SW480 (cell line): Measurements from ENCODE around the gene MAN2B1.

ENCODE experiments used
- DNase-seq: peaks from one replicate; pipeline ENCODE4 v3.0.0-alpha.2; 2016; ENCODE audit warnings: low spot score

The MAN2B1 gene

DNA sequence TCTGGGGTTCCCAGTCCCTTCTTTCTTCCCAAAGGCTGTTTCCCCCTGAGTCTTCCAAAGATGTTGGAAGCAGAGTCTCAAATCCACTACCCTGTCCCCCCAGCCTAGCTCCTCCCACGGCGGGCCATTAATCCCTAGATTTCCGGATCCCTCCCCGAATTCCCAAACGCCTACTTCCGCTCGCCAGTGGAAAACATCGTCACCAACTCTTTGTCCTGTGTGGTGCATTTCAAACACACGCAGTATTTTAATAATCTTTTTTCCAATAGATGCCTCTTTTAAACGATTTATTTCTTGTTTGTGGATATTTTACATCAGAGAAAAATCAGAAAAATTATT is 55.2 kb downstream of the MAN2B1 start:
- peak; percentile 67 for DNase-seq

DNA sequence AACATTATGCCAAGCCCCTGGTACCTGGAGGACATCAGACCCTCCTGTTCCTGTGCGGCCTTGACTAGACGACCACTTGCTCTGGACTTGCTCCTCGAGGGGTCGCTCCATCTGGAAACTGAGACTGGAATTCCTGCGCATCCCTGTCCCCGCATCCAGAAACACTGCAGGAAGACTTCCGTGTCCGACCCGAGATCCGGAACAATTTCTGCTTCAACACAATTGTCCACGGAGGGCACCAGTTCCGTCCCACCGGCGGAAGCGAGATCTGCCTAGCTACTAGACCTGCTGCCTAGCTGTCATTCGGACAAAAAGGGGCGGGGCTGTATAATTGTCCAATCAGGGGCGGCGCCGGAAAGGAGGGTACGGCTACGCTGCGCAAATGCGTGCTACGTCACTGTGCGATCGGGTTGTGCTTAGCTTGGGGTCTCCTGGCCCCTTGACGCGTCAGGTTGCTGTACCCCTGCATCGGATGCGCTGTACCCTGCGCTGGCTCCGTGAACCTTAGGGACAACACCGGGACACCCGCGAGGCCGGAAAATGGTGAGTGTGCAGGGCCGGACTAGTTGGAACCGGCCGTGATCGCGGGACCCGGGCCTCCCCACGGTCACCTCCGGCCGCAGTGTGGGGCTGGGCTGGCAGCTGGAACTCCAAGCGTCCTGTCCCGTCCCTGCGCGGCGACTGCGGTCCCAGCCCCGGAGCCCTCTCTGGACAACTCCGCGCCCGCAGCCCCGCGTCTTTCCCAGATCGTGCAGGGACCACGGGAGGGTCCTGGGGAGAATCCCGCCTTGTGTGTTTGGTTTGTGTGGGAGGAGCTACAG is 55.8 kb downstream of the MAN2B1 start, which contains the start of the genes ZNF490 and ZNF791:
ZNF490 (minus strand) TSS at position 274 of the 821 bp plus-strand sequence; CDS start at position 141, 133 bp downstream.
ZNF791 (plus strand) TSS at position 381 of the 821 bp plus-strand sequence; CDS start at position 541, 160 bp downstream.
- DNase-seq: peak; percentile 98

DNA sequence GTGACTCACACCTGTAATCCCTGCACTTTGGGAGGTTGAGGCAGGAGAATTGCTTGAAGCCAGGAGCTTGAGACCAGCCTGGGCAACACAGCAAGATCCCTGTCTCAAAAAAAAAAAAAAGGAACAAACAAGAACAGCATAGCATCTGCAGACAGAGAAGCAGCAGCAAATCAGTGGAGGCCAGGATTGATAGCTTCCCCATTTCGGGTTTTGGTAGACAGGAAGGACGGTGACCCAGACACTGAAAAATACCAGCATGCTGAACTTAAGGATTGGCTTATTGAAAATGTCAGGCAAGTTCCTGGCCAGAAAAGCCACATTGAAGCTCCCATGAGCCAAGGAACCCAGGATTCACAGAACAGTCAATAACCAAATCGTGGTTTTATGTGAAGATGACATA is 58.9 kb downstream of the MAN2B1 start:
- DNase-seq: no peak

DNA sequence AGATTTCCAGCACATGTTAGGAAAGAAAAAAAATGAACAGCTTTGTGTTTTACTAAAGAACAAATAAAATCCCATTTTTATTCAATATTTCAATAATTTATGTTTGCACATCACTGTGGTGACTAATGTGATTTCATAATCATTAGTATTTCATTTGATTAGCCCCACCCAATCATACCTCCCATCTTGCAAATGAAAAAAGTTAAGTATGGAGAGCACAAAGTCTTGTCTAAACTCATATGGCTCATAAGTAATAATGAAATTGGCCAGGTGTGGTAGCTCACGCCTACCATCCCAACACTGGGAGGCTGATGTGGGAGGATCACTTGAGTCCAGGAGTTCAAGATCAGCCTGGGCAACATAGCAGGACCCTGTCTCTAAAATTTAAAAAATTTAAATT is 59.7 kb downstream of the MAN2B1 start:
- DNase-seq: no peak

DNA sequence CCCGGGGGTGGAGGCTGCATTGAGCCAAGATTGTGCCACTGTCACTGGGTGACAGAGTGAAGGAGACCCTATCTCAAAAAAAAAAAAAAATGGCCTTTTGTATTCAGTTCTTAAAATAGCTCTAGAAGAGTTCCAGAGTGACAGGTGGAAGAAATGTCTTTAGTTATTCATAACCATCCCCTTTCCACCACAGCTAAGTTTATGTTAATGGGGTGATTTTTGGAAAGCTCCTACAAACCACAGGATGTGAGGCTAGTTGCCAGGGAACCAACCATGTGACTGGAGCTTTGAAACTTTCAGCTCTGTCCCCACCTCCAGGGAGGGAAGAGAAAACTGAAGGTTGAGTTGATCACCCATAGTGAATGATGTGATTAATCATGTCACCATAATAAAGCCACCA is 62.8 kb downstream of the MAN2B1 start:
- no peak for DNase-seq

DNA sequence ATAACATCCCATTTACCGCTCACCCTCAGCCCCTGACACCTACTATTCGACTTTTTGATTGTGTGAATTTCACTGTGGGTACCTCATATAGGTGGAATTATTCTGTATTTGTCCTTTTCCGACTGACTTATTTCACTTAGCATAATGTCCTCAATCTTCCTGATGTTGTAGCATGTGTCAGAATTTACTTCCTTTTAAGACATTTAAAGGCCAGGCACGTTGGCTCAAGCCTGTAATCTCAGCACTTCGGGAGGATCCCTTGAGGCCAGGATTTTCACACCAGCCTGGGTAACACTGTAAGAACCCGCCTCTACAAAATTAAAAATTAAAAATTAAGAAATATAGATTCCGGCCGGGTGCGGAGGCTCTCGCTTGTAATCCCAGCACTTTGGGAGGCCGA is 68.9 kb downstream of the MAN2B1 start:
- no peak for DNase-seq

DNA sequence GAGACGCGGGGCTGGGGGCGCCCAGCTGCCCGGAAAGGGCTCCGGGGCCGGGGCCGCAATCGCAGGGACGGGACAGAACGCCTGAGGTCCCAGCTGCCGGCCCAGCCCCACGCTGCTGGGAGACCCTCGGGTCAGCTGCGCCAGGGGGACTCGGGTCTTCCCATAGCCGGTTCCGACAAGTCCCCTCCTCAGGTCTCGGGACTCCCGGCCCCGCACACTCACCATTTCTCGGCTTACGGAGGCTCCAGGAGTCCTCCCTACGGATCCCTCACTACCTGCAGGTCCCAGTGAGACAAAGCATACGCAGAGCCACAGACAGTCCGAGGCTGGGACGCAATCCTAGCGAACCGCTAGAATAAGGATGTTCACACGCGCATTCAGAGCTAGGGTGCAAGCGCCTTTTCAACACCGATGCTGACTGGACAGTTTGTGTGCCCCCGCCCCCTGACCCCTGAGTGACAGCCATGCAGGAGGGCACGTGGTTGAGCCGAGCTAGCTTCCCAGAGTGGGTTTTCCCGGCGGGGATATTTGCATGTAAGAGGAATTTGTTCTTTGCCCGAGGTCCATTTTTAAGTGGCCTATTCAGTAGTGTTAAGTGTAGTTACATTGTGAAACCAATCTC is 69.5 kb downstream of the MAN2B1 start:
- no peak for DNase-seq
